Ishikawa (cell line): ENCODE results near the gene DNAH8.

Experiments used
- CEBPB ChIP-seq: IDR thresholded peaks from 2 replicates; pipeline ENCODE4 v1.6.1; 2012
- CREB1 ChIP-seq: IDR thresholded peaks from 2 replicates; pipeline ENCODE4 v1.6.1; 2012; ENCODE audit warnings: low read depth
- EP300 ChIP-seq: IDR thresholded peaks from 2 replicates; pipeline ENCODE4 v1.6.1; 2012; ENCODE audit warnings: borderline replicate concordance
- FOXM1 ChIP-seq: IDR thresholded peaks from 2 replicates; pipeline ENCODE4 v1.6.1; 2012; ENCODE audit warnings: low read depth, borderline replicate concordance
- MAX ChIP-seq: IDR thresholded peaks from 2 replicates; pipeline ENCODE4 v1.6.1; 2012
- RAD21 ChIP-seq: IDR thresholded peaks from 2 replicates; pipeline ENCODE4 v1.6.1; 2012; ENCODE audit warnings: low read depth
- TAF1 ChIP-seq: IDR thresholded peaks from 2 replicates; pipeline ENCODE4 v1.6.1; 2012; ENCODE audit warnings: low read depth, mild to moderate bottlenecking
- USF1 ChIP-seq: IDR thresholded peaks from 2 replicates; pipeline ENCODE4 v1.6.1; 2012
- YY1 ChIP-seq: IDR thresholded peaks from 2 replicates; pipeline ENCODE4 v1.6.1; 2012; ENCODE audit warnings: low read depth
- ZBTB7A ChIP-seq: IDR thresholded peaks from 2 replicates; pipeline ENCODE4 v1.6.1; 2012; ENCODE audit warnings: low read depth

GRCh38 chr6:38760097-38760496, 45.0 kb downstream of the DNAH8 start:
- TF ChIP-seq ZBTB7A (no peak), YY1 (no peak), FOXM1 (no peak), CEBPB (no peak), MAX (no peak), EP300 (no peak), USF1 (no peak), RAD21 (no peak), TAF1 (no peak), CREB1 (no peak)
